Kidney epithelial cell (primary cell): ENCODE results near the gene CLCN2. TPM values are rescaled to one million over a fixed set of nuclear protein-coding genes. Genes with fewer than 3 reads are reported as not detected.

Experiments
- DNase-seq: peaks from one replicate; pipeline ENCODE4 v3.0.0-alpha.2; 2010; ENCODE audit warnings: low read depth
- H3K27me3 ChIP-seq: 2 replicates; pipeline ENCODE4 v1.6.0; 2011; ENCODE audit warnings: low read length; ENCODE audit not compliant: control insufficient read depth, insufficient read depth
- H3K36me3 ChIP-seq: 2 replicates; pipeline ENCODE4 v1.5.1; 2011; ENCODE audit warnings: low read length; ENCODE audit not compliant: control insufficient read depth, insufficient read depth
- H3K4me3 ChIP-seq: 2 replicates; pipeline ENCODE4 v1.5.1; 2011; ENCODE audit warnings: low read depth, mild to moderate bottlenecking, control low read depth, low read length
- total RNA-seq: library from RNA; depleted of rRNA; stranded (reverse); fragments of >200 nt; gene quantifications from 2 replicates; pipeline ENCODE4 v1.2.3, GENCODE V29; 2015
- TF ChIP-seq, protein P1 (sequence below): IDR thresholded peaks from 2 replicates; pipeline ENCODE4 v1.5.1; 2011; ENCODE audit warnings: mild to moderate bottlenecking, moderate library complexity, low read length, control low read depth, inconsistent platforms; ENCODE audit not compliant: insufficient read depth, poor library complexity, severe bottlenecking

The CLCN2 gene
- total RNA-seq, 1 donor from 2014 or later, result 2.6 TPM

- peak; percentile 70 for DNase-seq
- TF ChIP-seq, protein P1, sequence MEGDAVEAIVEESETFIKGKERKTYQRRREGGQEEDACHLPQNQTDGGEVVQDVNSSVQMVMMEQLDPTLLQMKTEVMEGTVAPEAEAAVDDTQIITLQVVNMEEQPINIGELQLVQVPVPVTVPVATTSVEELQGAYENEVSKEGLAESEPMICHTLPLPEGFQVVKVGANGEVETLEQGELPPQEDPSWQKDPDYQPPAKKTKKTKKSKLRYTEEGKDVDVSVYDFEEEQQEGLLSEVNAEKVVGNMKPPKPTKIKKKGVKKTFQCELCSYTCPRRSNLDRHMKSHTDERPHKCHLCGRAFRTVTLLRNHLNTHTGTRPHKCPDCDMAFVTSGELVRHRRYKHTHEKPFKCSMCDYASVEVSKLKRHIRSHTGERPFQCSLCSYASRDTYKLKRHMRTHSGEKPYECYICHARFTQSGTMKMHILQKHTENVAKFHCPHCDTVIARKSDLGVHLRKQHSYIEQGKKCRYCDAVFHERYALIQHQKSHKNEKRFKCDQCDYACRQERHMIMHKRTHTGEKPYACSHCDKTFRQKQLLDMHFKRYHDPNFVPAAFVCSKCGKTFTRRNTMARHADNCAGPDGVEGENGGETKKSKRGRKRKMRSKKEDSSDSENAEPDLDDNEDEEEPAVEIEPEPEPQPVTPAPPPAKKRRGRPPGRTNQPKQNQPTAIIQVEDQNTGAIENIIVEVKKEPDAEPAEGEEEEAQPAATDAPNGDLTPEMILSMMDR, result no peak
- H3K4me3 ChIP-seq, result no peak overlapping the region
- no peaks in the 10 kb centered on the region for H3K27me3 ChIP-seq
- peaks cover 18% of the 10 kb centered on the region for H3K36me3 ChIP-seq
Observed at GRCh38 chr3:184320104-184320445, 41.3 kb downstream of the CLCN2 start.

GRCh38 chr3:184317201-184317600, 44.2 kb downstream of the CLCN2 start:
- Histone ChIP-seq H3K36me3 (peaks cover 13% of the 10 kb centered on the region), H3K4me3 (no peak overlapping the region), H3K27me3 (no peaks in the 10 kb centered on the region)
- no peak for DNase-seq
- TF ChIP-seq, protein P1, result no peak

- peak overlapping the region; percentile 6 for H3K4me3 ChIP-seq
- DNase-seq, result no peak
- H3K36me3 ChIP-seq, result peaks cover 12% of the 10 kb centered on the region
- no peaks in the 10 kb centered on the region for H3K27me3 ChIP-seq
- TF ChIP-seq, protein P1, result no peak
Observed at GRCh38 chr3:184316792-184317191, 44.6 kb downstream of the CLCN2 start.

DNA sequence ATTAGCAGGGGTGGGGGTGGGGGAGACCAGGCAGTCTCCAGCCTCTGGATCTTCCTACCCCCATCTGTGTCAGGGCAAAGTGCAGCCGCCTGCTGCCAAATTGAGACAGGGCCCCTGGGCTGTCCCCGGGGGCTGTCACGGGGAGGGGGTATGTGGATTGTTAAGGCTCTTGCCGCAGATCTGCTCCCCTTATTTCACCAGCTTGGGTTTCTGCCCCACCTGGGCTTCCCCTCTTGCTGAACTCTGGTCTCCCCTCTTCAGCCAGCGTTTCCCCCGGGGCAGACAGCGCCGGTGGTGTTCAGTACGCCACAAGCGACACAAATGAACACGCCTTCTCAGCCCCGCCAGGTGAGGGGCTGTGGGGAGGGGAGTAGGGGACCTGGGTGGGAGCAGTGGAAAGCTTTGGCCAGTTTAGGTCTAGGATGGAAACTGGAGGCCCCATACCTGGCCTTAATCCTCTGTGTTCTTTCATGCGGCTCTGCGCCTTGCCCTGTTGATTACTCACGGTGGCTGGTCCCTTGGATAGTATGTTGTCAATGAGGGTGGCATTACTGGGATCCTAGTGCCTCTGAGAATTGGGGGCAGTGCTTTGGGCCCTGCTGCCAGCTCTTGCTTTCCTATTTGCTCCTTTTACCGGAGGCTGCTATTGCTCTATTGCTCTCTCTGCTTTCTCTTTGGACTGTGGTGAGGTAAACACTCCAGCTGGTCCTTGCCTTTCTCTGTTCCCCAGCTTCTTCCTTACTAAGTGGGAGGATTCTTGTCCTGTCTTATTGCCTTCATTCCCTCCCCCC, 45.3 kb downstream of the CLCN2 start:
- DNase-seq, result no peak
- H3K4me3 ChIP-seq, result peak overlapping the region; percentile 91
- H3K27me3 ChIP-seq, result no peaks in the 10 kb centered on the region
- H3K36me3 ChIP-seq, result peaks cover 6% of the 10 kb centered on the region
- TF ChIP-seq, protein P1, result no peak

DNA sequence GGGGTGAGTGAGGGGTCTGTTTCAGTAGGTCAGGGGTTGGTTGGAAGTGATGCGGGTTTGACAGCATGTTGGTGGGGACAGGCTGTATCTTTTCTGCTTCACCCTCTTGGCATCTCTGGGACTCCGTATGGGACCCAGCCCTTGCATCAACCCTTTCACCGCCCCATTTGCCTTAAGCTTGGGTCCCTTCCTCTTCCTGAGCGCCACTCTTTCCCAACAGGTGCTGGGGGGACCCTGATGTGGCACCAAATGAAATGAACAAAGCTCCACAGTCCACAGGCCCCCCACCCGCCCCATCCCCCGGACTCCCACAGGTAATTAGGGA, 45.9 kb downstream of the CLCN2 start:
- TF ChIP-seq, protein P1, result no peak
- DNase-seq, result no peak
- H3K4me3 ChIP-seq, result peak overlapping the region; percentile 91
- H3K27me3 ChIP-seq, result no peaks in the 10 kb centered on the region
- peaks cover 5% of the 10 kb centered on the region for H3K36me3 ChIP-seq
